GM19463 (cell line): Measurements from ENCODE around the gene ZFYVE21.
"Not testable (repeated sequence)": the region's sequence is repeated elsewhere in the genome, so short reads cannot be mapped to it uniquely, and the experiment has no call there.

Experiments
- ATAC-seq: cut with Tn5 transposase; IDR thresholded peaks from one replicate; pipeline ENCODE4 v1.9.1; 2021; ENCODE audit warnings: mild to moderate bottlenecking, moderate library complexity; ENCODE audit not compliant: unreplicated experiment

The ZFYVE21 gene

DNA sequence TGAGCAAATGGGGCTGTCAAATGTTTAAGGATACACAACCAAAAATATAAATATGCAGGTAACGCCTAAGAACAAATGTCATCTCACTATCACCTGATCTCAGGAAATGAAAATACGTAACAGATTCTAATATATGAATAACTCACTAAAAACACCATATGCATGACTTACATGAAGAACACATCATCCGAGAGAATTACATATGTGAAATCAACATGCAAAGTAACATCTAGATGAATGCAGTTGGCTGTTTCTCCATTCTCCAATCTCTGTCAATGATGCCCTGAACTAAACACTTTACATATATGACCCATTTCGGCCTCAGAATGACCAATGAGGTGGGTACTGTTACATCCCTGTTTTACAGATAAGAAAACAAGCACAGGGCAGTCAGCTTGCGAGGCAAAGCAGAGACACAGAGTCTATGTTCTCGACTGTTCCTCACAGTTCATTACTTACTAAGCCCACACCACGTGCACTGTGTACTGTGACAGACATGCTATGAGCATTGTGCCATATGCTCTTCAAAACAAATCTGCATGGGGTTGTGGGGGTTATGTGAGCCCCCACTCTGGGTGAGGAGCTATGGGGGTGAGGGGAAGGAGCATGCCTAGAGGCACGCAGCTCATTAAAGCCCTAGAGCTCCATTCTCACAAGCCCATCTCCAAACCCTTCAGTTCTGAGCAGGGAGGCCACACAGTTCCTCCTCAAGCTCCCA is 42.6 kb downstream of the ZFYVE21 start:
- no peak for ATAC-seq

DNA sequence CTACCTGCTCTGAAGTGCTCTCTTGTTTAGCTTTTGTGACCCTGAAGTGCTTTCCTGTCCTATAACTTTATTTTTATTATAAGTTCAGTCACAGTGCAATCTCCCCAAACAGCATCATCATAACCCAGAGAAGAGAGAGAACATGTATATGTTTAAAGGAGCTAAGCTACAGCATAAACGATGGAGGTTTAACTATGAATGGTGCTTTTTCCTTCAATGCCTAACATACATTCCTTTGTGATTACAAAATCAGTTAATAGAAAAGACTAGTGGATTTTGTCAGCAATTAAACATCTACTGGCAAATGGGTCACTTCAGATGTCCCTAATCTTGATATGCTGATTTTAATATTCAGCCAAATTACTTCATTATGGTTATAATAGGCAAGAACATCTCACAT is 46.4 kb downstream of the ZFYVE21 start:
- ATAC-seq, result no peak

DNA sequence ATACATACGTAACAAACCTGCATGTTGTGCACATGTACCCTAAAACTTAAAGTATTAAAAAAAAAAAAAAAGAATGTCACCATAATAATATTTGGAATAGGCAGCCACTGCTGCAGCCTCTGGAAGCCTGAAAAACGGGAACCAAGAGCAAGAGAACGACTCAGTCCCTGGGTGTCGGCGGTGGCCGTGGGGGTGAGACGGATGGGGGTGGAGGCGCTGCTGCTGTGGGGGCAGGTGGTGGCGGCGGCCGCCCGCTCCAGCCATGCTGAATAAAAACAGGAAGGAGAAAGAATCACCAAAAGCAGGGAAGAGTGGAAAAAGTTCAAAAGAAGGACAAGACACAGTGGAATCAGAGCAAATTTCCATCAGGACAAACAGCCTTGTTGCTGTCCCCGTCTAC is 46.9 kb downstream of the ZFYVE21 start:
- ATAC-seq, result no peak

DNA sequence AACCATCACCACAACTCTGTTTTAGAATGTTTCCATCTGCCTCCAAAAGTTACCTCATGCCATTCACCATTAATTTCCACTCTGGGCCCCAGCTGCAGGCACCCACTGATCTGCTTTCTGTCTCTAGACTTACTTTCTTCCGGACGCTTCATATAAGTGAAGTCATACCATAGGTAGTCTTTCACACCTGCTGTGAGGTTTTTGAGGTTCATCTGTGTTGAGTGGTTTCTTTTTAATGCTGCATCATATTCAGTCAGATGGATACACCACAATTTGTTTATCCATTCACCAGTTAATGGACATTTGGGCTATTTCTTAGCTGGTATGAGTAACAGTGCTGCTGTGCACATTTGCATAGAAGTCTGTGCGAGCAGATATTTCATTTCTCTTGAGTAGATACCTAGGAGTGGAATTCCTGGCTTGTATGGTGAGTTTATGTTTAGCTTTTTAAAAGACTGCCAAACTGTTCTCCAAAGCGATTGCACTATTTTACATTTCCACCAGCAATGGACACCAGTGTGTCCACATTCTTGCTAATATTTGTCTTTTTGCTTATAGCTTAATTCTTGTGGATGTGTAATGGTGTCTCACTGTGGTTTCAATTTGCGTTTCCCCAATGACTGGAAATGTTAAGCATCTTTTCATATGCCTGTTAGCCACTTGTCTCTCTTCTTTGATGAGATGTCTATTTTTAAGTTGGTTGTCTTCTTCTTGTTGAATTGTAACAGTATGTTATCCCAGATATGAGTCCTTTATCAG is 48.3 kb downstream of the ZFYVE21 start:
- peak; percentile 89 for ATAC-seq

DNA sequence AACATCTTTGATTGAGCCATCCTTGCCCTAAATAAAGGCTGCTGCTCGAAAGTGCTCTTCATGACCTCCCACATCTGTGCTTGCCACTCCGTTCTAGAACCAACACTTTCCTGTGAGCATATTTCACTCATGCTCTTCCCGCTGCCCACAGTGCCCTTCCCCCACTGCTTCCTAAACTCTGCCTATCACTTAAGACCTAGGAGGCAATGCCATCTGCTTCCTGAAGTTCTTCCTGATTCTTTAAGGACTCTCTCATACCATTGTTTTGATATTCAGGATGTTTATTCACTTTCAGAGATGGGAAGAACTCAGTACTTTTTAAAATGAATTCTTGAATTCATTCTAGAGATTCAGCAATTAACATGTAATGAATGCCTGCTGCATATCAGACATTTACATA is 49.9 kb downstream of the ZFYVE21 start:
- ATAC-seq, result no peak

DNA sequence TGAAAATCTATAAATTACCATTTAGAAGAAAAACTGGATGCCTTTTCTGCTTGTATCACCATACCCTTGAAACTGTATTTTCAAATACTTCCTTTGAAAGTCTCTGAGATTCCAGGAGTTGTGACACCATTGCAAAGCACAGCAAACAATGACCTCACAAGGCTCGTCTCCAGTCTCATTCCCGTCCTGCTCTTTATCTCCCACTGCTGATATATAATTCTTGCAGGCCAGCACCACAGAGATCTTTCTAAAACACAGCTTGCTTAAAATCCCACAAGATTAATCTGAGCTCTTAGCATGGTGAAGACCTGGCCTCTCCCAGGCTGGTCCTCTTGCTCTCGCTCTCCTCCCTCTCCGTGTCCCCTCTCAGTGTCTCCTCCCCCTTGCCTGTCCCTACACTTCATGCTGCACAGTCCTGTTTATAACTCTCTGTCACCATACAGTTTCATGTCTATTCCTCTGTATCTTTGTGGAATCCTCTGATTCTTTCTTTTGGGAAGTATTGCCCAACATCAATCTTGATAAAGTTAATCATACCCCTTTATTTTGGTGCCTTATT is 51.8 kb downstream of the ZFYVE21 start:
- no peak for ATAC-seq

GRCh38 chr14:103770500-103770899 is 54.9 kb downstream of the ZFYVE21 start:
- ATAC-seq, result no peak

GRCh38 chr14:103770902-103771301 is 55.3 kb downstream of the ZFYVE21 start:
- no peak for ATAC-seq

DNA sequence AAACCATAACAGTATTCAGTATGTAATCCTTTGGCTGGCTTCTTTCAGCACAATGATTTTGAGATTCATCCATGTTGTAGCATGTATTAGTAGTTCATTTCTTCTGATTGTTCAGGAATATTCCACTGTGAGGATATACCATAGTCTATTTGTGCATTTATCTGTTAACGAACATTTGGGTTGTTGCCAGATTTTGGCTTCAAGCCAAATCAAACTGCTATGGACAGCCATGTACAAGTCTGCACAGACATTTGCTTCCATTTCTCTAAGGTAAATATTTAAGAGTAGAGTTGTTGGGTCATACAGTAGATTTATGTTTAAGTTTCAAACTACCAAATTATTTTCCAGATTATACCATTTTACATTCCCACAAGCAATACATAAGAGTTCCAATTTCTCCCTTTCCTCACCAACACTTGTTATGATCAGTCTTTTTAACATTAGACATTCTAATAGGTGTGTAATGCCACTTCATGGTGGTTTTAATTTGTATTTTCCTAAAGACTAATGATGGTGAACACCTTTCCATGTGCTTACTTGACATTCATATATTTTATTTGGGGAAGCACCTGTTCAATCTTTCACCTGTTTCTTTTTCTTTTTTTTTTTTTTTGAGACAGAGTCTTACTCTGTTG is 56.6 kb downstream of the ZFYVE21 start:
- no peak for ATAC-seq

DNA sequence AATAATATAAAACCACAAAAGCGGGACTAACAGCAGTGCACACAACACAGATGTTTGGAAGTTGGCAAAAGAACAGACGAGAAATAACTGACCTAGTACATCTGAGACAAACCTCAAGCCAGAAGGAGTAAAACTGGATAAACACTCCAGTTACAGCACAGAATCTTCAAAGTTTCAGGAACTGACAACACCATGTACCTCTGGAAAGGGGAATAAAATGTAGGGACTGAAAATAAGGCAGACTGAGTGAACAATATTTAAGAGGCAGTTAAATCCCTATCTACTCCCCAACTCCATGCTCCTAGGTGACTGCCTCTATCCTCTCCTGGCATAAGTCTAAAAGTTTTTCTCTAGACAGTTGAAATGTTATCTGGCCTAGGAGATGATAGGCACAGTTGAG is 57.9 kb downstream of the ZFYVE21 start:
- no peak for ATAC-seq

GRCh38 chr14:103775506-103775905 is 59.9 kb downstream of the ZFYVE21 start:
- no peak for ATAC-seq

DNA sequence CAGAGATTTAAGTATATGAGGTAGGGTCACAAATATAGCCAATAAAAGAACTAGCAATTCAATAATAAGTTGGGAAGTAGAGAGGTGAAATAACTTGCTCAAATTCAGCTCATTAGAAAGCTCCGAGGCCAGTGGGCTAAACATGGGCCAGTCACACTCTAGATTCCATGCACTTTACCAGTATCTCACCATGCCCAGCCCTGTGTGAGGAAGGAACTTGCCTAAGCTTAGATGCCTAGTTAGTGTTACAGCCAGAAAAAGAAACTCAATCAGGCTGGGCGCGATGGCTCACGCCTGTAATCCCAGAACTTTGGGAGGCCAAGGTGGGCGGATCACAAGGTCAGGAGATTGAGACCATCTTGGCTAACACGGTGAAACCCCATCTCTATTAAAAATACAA is 60.7 kb downstream of the ZFYVE21 start:
- not testable (repeated sequence) for ATAC-seq

DNA sequence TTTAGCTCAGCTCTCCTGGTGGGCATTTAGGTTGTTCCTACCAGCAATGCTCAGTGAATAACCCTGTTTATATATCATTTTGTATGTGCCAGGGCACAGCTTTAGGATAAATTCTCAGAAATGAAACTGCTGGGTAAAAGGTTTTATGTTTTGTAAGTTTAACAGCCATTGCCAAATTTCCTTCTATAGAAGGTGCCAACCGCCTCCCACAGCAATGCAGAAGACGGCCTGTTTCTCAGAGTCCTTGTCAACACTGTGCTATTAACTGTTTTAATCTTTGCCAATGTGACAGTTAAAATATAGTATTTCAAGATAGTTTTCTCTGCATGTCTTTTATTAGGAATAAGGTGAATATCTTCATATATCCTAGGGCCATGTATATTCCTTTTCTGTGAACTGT is 66.8 kb downstream of the ZFYVE21 start:
- ATAC-seq, result no peak
